Neural cell (in vitro differentiated cells): ENCODE results near the gene RAD51B. TPM values are rescaled to one million over a fixed set of nuclear protein-coding genes. Genes with fewer than 3 reads are reported as not detected.

ENCODE experiments used
- H2AFZ ChIP-seq: fragments of 200-600, 300-800 bp; sonication (generic), shearing (Covaris generic); 2 replicates; pipeline ENCODE4 v1.6.0; 2014; ENCODE audit warnings: low read depth, mild to moderate bottlenecking, antibody characterized with exemption, low read length, moderate library complexity
- H3F3A ChIP-seq: fragments of 200-600 bp; shearing (Covaris generic); 2 replicates; pipeline ENCODE4 v1.6.1; 2016; ENCODE audit warnings: mild to moderate bottlenecking, moderate library complexity, mixed read lengths, antibody characterized with exemption, low read length; ENCODE audit not compliant: insufficient read depth, poor library complexity, severe bottlenecking
- H3K27ac ChIP-seq: fragments of 200-600, 300-800 bp; sonication (generic), shearing (Covaris generic); 2 replicates; pipeline ENCODE4 v1.5.1; 2014; ENCODE audit warnings: mild to moderate bottlenecking, low read length, moderate library complexity
- H3K27me3 ChIP-seq: fragments of 300-800, 200-600 bp; sonication (generic), shearing (Covaris generic); 2 replicates; pipeline ENCODE4 v1.6.0; 2014; ENCODE audit warnings: mild to moderate bottlenecking, low read depth, low read length, moderate library complexity; ENCODE audit not compliant: insufficient read depth
- H3K36me3 ChIP-seq: fragments of 300-800, 200-600 bp; sonication (generic), shearing (Covaris generic); 2 replicates; pipeline ENCODE4 v1.5.1; 2014; ENCODE audit warnings: mild to moderate bottlenecking, antibody characterized with exemption, low read length, moderate library complexity; ENCODE audit not compliant: insufficient read depth
- H3K4me2 ChIP-seq: fragments of 300-800, 200-600 bp; sonication (generic), shearing (Covaris generic); 2 replicates; pipeline ENCODE4 v1.6.0; 2014; ENCODE audit warnings: mild to moderate bottlenecking, low read length
- H3K4me3 ChIP-seq: fragments of 300-800, 200-600 bp; sonication (generic), shearing (Covaris generic); 2 replicates; pipeline ENCODE4 v1.5.1; 2014; ENCODE audit warnings: mild to moderate bottlenecking, low read length, moderate library complexity
- H3K79me2 ChIP-seq: fragments of 200-600 bp; shearing (Covaris generic); replicated peaks from 2 replicates; pipeline ENCODE4 v1.6.0; 2014; ENCODE audit warnings: mild to moderate bottlenecking, low read length, moderate library complexity; ENCODE audit not compliant: insufficient read depth
- H3K9ac ChIP-seq: fragments of 300-800, 200-600 bp; sonication (generic), shearing (Covaris generic); 2 replicates; pipeline ENCODE4 v1.6.1; 2016; ENCODE audit warnings: mild to moderate bottlenecking, low read length, mixed read lengths
- H3K9me2 ChIP-seq: fragments of 200-600 bp; shearing (Covaris generic); 2 replicates; pipeline ENCODE4 v1.6.1; 2016; ENCODE audit warnings: mild to moderate bottlenecking, low read length, mixed read lengths; ENCODE audit not compliant: insufficient read depth
- H3K9me3 ChIP-seq: fragments of 200-600, 300-800 bp; sonication (generic), shearing (Covaris generic); 2 replicates; pipeline ENCODE4 v1.6.1; 2016; ENCODE audit warnings: mild to moderate bottlenecking, mixed run types, low read length, moderate library complexity, mixed read lengths
- H4K20me1 ChIP-seq: fragments of 200-600 bp; shearing (Covaris generic); 2 replicates; pipeline ENCODE4 v1.6.1; 2016; ENCODE audit warnings: mild to moderate bottlenecking, mixed run types; ENCODE audit not compliant: insufficient read depth
- CTCF ChIP-seq: fragments of 450-650 bp; IDR thresholded peaks from 2 replicates; pipeline ENCODE4 v1.5.1; 2014; ENCODE audit warnings: antibody characterized with exemption, mild to moderate bottlenecking, moderate library complexity; ENCODE audit not compliant: poor library complexity, severe bottlenecking
- EP300 ChIP-seq: fragments of 450-650 bp; conservative IDR thresholded peaks from 2 replicates; pipeline ENCODE4 v1.6.1; 2014; ENCODE audit warnings: antibody characterized with exemption, mild to moderate bottlenecking, moderate library complexity; ENCODE audit not compliant: poor library complexity, severe bottlenecking
- EZH2 ChIP-seq: fragments of 200-600, 300-800 bp; shearing (Covaris generic), sonication (generic); IDR thresholded peaks from 2 replicates; pipeline ENCODE4 v1.6.1; 2014; ENCODE audit warnings: antibody characterized with exemption, low read length, borderline replicate concordance, mild to moderate bottlenecking; ENCODE audit not compliant: insufficient read depth, poor library complexity, severe bottlenecking
- MXI1 ChIP-seq: fragments of 450-650 bp; conservative IDR thresholded peaks from 2 replicates; pipeline ENCODE4 v1.6.1; 2014; ENCODE audit warnings: antibody characterized with exemption, mild to moderate bottlenecking; ENCODE audit not compliant: poor library complexity, severe bottlenecking
- POLR2AphosphoS5 ChIP-seq: IDR thresholded peaks from 2 replicates; pipeline ENCODE4 v1.6.1; 2012
- RAD21 ChIP-seq: fragments of 450-650 bp; conservative IDR thresholded peaks from 2 replicates; pipeline ENCODE4 v1.6.1; 2014; ENCODE audit warnings: antibody characterized with exemption, mild to moderate bottlenecking, moderate library complexity
- SMC3 ChIP-seq: fragments of 450-650 bp; conservative IDR thresholded peaks from 2 replicates; pipeline ENCODE4 v1.6.1; 2014; ENCODE audit warnings: antibody characterized with exemption, mild to moderate bottlenecking, moderate library complexity; ENCODE audit not compliant: poor library complexity
- TAF1 ChIP-seq: IDR thresholded peaks from 2 replicates; pipeline ENCODE4 v1.6.1; 2012; ENCODE audit warnings: low read depth
- polyA plus RNA-seq: library from polyadenylated mRNA; depleted of rRNA; stranded (reverse); fragments of >200 nt; gene quantifications from 2 replicates; pipeline ENCODE4 v1.2.3, GENCODE V29; 2014
- TF ChIP-seq, protein P1 (sequence below): IDR thresholded peaks from 2 replicates; pipeline ENCODE4 v1.6.1; 2012; ENCODE audit warnings: borderline replicate concordance

The RAD51B gene
- polyA plus RNA-seq, 1 donor from 2014 or later: 3.1 TPM

- H3K27ac ChIP-seq: no peak overlapping the region
- TF ChIP-seq EZH2 (no peak), EP300 (no peak), MXI1 (no peak), CTCF (no peak), TAF1 (no peak), SMC3 (no peak), RAD21 (no peak), POLR2AphosphoS5 (no peak)
- TF ChIP-seq, protein P1, sequence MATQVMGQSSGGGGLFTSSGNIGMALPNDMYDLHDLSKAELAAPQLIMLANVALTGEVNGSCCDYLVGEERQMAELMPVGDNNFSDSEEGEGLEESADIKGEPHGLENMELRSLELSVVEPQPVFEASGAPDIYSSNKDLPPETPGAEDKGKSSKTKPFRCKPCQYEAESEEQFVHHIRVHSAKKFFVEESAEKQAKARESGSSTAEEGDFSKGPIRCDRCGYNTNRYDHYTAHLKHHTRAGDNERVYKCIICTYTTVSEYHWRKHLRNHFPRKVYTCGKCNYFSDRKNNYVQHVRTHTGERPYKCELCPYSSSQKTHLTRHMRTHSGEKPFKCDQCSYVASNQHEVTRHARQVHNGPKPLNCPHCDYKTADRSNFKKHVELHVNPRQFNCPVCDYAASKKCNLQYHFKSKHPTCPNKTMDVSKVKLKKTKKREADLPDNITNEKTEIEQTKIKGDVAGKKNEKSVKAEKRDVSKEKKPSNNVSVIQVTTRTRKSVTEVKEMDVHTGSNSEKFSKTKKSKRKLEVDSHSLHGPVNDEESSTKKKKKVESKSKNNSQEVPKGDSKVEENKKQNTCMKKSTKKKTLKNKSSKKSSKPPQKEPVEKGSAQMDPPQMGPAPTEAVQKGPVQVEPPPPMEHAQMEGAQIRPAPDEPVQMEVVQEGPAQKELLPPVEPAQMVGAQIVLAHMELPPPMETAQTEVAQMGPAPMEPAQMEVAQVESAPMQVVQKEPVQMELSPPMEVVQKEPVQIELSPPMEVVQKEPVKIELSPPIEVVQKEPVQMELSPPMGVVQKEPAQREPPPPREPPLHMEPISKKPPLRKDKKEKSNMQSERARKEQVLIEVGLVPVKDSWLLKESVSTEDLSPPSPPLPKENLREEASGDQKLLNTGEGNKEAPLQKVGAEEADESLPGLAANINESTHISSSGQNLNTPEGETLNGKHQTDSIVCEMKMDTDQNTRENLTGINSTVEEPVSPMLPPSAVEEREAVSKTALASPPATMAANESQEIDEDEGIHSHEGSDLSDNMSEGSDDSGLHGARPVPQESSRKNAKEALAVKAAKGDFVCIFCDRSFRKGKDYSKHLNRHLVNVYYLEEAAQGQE: no peak
- no peaks in the 10 kb centered on the region for H3K9me3 ChIP-seq
- no peaks in the 10 kb centered on the region for H3K9me2 ChIP-seq
- no peaks in the 10 kb centered on the region for H3K27me3 ChIP-seq
- H3K36me3 ChIP-seq: no peaks in the 10 kb centered on the region
- H3F3A ChIP-seq: no peaks in the 10 kb centered on the region
- H3K4me2 ChIP-seq: no peak overlapping the region
- H3K9ac ChIP-seq: no peak overlapping the region
- H2AFZ ChIP-seq: no peak overlapping the region
- no peak overlapping the region for H3K4me3 ChIP-seq
- no peaks in the 10 kb centered on the region for H4K20me1 ChIP-seq
- no peaks in the 10 kb centered on the region for H3K79me2 ChIP-seq
Measured at GRCh38 chr14:67919259-67920032, 99.9 kb downstream of the RAD51B start.

- Histone ChIP-seq H3F3A (no peaks in the 10 kb centered on the region), H3K9ac (no peak overlapping the region), H4K20me1 (no peaks in the 10 kb centered on the region), H3K27ac (no peak overlapping the region), H3K36me3 (no peaks in the 10 kb centered on the region), H3K9me3 (peaks cover 4% of the 10 kb centered on the region), H3K79me2 (no peaks in the 10 kb centered on the region), H3K4me2 (no peak overlapping the region), H3K9me2 (no peaks in the 10 kb centered on the region), H2AFZ (no peak overlapping the region), H3K4me3 (no peak overlapping the region), H3K27me3 (no peaks in the 10 kb centered on the region)
- TF ChIP-seq TAF1 (no peak), POLR2AphosphoS5 (no peak), RAD21 (no peak), EP300 (no peak), CTCF (no peak), MXI1 (no peak), EZH2 (no peak)
- TF ChIP-seq, protein P1: no peak
Measured at GRCh38 chr14:67926821-67927220, 107.2 kb downstream of the RAD51B start.
